T follicular helper cell (primary cell): ENCODE data around the gene GMCL2.
"Not testable (repeated sequence)": the region's sequence is repeated elsewhere in the genome, so short reads cannot be mapped to it uniquely, and the experiment has no call there.

ENCODE experiments used
- DNase-seq: peaks from one replicate; pipeline ENCODE4 v3.0.0-alpha.2; 2020; ENCODE audit warnings: low read depth
- total RNA-seq, 2 experiments: gene quantifications; one replicate each; lab custom pipeline; 2026; lab: John Stamatoyannopoulos, UW

Gene GMCL2, protein sequence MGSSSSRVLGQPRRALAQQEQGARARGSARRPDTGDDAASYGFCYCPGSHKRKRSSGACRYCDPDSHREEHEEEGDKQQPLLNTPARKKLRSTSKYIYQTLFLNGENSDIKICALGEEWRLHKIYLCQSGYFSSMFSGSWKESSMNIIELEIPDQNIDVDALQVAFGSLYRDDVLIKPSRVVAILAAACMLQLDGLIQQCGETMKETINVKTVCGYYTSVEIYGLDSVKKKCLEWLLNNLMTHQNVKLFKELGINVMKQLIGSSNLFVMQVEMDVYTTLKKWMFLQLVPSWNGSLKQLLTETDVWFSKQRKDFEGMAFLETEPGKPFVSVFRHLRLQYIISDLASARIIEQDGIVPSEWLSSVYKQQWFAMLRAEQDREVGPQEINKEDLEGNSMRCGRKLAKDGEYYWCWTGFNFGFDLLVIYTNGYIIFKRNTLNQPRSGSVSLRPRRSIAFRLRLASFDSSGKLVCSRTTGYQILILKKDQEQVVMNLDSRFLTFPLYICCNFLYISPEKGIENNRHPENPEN
- 0 to 0.09 reads per million in 2 experiments for total RNA-seq

DNA sequence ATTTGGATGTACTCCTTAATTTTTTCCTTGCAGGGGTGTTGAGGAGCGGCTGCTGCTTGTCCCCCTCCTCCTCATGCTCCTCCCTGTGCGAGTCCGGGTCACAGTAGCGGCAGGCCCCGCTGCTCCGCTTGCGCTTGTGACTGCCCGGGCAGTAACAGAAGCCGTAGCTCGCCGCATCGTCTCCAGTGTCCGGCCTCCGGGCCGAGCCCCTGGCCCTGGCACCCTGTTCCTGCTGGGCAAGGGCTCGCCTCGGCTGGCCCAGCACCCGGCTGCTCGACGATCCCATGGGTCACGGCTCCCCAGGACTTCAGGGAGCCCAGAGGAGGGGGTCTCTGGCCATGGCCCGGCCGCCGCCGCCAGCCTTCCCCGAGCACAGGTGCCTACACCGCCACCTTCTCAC is at the start of gene GMCL2:
TSS of gene GMCL2 (minus strand) at position 358 of the 400 bp plus-strand sequence. CDS start at position 286, 72 bp downstream.
- DNase-seq = no peak

DNA sequence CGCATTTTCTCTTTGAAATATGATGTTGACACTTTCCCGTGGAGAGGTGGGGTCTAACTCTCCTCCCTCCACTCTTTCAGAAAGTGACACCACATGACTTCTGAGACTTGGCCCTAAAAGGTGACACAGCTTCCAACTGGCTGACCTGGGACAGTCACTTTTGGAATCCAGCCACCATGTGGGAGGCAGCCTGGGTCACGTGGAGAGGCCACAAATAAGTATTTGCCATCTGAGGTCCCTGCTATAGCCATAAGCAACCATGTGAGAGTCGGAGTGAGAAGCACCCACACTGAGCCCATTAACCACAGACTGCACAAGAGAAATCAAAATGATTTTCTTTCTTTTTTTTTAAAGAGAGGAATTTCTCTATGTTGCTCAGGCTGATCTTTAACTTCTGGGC is 49.5 kb upstream of the GMCL2 start:
- no peak for DNase-seq

DNA sequence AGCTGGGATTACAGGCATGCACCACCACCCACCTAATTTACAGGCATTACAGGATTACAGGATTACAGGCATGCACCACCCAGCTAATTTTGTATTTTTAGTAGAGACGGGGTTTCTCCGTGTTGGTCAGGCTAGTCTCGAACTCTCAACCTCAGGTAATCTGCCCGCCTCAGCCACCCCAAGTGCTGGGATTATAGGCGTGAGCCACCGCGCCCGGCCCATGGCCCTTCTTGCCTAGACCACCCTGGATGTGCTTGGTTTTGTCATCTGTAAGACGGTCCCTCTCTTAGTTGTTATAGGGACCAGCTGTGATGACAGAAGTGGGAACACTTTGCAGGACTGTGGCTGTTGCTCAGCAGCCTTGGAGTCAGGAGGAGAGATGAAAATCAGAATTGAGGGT is 49.0 kb upstream of the GMCL2 start:
- no peak for DNase-seq

DNA sequence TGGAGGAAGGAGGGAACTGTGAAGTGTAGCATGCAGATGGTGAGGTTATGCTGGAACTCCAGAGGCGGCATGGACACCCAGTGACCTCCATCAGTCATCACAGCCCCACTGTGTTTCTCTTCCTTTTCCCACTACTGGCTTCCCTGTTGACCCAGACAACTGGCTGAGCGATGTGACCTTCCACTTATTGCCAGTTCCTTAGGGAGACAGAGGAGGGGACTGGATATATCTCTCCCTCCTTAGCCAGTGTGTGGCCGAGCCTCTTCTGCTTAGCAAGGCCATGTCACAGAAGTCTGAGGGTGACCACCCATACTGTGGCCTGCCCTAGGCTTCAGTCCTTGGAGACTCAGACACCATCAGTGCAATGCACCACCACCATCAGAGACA is 48.4 kb upstream of the GMCL2 start:
- no peak for DNase-seq

DNA sequence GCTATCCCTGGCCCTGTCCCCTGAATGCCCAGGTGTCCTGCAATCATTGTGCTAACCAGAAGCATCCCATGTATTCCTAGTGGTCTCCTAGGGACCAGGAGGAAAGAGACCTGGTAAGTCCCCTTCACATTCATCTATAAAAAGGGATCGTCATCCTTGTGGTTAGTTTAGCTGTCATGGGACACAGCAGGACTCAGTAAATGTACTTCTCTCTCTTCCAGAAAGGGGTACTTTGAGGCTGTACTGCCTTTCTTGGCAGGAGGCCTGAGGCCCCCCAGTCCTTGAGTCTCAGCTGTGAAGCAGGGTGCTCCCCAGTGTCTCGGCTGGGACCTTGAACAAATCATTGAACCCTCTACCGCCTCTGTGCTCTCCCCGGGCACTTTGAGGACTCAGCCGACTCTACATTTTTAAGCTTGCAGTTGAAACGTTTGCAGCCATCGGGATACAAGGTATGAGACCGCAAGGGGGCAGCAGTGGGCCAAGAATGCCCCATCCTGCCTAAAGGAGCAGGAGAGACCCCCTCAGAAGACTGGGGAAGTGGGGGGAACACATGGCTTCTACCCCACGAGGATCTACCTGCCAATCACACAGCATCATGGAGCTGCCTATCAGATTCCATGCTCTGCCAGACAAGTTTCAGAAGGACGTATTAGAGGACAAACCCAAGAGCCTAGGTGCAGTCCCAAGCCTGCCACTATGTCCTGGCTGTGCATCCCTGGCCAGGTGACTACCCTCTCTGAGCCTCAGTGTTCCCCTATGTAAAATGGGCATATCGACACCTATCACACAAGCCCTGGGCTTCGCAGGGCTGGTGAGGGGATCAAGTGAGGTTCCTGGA is 47.8 kb upstream of the GMCL2 start:
- peak; percentile 60 for DNase-seq

DNA sequence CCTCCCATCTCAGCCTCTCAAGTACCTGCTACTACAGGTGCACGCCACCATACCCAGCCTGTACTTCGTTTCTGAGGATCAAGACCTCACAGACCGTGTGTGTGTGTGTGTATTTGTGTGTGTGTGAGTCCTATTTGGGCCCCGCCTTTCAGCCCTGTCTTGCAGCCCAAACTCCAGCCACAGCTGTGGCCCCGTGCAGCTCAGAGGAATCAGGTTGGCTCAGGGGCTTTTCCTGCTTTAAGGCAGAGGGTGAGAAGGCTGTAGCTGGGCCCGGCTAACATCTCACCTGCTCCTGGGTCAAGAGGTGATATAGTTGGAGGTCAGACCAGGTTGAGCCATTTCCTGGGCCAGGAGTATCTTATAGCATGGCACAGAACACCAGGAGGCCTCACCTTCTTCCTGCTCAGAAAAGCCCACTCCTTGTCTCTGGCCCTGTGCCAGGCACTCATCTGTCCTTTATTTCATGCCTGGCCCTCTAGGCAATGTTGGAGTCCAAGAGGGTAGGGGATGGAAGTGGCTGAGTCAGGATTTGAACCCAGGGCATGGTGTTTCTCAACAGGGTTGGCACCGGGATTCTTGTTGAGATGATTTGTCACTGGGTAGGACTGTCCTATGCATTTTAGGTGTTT is 47.1 kb upstream of the GMCL2 start:
- no peak for DNase-seq

DNA sequence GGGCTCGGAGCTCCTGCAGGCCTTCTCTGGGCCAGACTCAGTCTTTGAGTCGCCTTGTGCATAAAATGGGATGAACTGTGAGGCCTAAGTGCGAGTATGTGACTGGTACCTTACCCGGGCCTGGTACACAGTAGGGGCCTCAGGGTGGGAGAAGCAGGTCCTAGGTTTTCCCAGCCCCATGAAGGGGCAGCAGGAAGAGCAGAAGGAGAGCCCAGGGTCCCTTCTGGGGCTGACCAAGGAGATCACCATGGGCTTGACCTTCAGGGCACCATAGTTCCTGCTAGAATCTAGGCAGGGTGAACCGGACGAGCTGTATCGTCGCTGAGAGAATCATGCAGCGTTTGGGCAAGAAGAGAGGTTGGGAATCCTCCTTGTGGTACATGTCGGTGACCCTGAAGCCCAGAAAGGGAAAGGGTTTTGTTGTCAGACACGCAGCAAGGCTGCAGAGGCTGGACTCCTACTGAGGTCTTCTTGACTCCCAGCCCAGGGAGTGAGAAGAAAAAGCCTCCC is 45.8 kb upstream of the GMCL2 start:
- DNase-seq = no peak

DNA sequence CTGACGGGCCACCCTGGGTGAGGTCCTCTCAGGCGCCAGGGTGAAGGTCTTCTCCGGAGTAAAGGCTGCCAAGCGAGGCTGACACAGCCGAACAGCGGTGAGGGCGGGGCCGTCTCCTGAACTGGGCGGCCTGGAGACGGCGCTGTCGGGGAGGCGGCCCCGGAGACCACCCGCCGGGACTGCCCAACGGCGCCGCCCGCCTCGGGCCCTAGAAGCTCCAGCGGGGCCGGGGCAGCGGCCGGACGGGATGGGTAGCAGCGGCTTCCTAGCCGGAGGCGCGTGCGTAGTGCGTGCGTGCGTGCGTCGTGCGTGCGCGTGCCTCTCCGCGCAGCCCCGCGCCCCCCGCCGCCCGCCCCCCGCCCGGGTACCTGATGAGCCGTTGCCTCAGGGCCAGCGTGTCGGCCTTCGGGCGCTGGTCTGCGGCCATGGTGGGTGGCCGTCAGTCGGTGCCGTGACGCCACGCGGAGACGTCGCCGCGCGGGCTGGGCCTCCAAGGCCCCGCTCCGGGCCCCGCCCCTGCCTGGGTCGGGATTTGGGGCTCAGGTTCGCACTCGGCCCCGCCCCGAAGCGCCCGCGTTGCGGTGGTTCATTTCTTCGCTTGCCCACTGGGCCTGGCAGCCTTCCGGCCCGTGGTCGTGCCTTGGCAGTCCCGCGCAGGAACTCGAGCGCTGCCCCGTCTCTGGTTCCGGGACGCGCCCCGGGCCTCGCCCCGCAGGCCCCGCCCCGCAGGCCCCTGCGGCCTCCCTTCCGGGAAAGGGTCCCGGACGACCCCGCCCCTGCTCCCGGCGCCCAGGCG is 45.2 kb upstream of the GMCL2 start, which contains the start of gene PHYKPL:
TSS of gene PHYKPL (minus strand) at position 679 of the 796 bp plus-strand sequence. CDS start at position 427, 252 bp downstream.
- DNase-seq = peak; percentile 37

DNA sequence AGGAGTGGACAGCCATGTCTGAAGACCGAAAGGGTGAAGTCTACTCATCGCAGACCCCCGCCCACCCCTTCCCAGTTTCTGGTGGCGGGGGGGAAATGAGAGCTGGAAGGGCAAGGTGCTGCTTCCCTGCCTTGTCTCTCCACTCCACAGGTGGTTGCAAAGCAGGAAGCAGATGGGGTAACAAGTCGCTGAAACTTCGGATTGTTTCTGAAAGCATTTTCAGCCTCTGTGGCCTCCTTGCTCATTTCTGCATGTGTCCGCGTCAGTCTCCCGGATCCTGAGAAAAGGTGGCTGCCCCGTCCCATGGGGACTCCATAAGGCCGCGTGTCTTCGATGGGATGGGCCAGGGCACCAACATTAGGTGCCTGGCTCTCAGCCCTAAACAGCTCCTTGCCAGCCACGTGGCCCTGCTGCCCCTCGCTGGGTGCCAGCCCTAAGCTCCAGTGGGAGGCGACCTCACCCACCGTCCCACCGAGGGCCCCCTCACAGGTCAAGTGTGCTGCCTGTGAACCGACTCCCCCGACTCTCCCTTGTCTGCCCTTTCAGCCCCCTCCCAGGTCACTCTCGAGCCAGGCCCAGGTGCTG is 44.5 kb upstream of the GMCL2 start:
- no peak for DNase-seq

DNA sequence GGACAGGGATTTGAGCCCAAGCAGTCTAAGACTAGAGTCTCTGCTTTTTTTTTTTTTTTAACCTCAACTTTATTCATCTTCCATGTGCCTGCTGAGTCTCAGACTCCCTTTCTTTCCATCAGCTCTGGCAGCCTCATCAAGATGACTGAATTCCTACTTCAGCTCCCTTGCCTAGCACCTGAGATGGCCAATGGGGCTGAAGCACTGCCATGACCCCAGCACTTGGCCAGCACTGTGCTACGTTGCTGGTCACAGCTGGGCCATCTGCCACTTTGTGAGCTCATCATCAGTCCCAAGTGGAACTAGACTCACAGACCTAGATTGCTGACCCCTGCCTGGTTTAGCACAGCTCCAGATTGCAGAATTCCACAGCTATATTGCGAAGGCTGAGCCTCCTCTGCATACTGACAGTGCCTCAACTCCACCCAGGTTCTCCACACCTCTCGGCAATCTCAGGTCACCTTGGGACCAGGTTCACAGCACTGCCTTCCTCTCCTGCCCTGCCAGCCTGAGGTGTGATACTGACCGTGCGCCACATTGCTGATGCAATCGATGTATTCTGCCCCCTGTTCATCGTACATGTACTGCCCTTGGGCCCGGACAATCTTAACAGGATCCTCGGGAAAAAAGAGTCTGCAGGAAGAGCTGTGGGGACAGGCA is 43.8 kb upstream of the GMCL2 start:
- DNase-seq = no peak

DNA sequence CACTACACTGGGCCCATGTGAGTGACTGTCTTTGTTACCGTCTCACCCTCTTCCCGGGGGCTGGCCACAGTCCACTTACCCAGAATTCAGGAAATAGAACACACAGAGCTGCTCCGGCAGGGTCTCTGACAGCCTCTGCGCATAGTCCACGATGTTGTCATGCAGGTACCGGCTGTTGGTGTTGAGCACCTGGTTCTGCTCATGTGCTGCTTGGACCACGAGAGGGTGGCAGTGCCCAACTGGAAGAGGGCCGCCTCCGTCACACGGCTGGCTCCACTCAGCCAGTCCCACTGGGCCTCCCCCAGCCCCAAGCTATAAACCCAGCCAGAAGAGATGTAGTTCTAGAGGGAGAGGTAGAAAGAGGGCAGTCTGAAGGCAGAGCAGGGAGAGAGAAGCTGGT is 42.7 kb upstream of the GMCL2 start:
- no peak for DNase-seq

DNA sequence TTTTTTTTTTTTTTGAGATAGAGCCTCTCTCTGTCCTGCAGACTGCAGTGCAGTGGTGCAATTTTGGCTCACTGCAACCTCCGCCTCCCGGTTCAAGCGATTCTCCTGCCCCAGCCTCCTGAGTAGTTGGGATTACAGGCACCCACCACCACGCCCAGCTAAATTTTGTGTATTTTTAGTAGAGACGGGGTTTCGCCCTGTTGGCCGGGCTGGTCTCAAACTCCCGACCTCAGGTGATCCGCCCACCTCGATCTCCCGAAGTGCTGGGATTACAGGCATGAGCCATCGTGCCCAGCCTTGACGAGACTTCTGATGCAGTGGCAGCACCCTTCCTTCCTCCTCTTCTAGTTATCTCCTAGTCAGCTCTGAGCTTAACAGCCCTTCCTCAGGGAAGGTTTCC is 41.9 kb upstream of the GMCL2 start:
- not testable (repeated sequence) for DNase-seq

DNA sequence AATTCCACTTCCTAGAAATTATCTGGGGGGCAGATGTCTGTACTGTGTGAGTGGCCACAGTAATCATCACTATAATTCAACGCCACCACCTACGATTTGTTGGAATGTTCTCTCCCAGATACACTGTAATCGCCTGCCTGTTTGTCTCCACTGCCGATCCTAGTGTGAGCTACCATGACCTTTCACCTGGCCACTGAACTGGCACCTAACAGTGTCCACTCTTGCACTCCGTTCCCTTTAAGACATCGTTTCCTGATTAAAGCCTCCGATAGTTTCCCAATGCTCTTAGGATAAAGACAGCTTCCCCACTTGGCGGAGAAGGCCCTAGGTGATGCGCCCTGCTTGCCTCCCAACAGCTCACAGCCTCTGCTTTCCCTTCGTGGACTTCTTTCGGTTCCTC is 41.4 kb upstream of the GMCL2 start:
- DNase-seq = no peak

DNA sequence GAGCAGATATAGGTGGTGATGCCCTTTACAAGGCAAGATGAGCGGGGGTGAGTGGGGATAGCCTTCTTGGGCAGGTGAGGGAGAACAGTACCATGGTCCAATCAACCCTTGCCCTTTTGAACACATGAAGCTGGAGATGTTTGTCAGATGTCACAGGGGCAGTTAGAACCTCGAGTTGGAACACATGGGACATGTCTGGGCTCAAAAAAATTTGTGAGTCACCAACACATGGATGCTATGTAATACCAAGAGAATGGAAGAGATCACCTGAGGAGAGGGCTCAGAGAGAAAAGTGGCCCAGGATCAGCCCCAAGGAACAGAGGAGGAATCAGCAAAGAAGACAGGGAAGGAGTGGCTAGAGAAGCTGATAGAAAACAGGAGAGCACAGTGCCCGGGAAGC is 40.8 kb upstream of the GMCL2 start:
- no peak for DNase-seq

DNA sequence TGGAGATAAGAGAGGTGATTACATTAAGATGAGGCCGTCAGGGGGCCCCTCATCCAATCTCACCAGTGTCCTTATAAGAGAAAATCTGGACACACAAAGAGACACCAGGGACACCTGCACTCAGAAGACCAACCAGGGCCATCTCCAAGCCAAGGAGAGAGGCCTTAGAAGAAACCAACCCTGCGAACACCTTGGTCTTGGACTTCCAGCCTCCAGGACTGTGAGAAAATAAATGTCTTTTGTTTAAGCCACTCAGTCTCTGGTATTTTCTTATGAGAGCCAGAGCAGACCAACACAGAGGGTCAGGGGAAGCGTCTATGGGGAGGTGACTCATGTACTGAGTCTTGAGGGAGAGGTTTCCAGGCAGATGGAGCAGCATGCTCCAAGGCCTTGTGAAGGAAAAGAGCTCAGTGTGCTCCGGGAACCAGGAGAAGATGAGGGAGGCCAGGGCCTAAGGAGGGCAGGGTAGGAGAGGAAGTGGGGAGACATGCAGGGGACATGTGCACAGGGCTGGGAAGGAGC is 40.0 kb upstream of the GMCL2 start:
- no peak for DNase-seq

DNA sequence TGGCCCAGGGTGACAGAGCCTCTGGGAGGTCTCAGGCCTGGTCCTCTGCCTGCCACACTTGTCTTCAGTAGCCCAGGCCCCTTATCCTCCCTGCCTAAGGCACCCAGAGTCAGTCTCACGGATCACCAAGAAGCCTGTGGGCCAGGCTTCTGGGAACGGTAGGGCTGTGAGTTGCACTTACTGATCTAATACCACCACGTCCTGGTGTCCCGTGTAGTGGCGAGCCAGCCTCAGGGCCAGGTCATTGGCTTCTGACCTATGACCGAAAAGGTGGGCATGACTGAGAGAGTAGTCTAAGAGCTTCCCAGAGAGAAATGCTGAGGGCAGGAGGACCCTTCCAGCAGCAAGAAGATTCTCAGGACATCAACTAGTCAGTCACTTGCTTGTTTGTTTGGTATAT is 38.0 kb upstream of the GMCL2 start:
- DNase-seq = no peak

DNA sequence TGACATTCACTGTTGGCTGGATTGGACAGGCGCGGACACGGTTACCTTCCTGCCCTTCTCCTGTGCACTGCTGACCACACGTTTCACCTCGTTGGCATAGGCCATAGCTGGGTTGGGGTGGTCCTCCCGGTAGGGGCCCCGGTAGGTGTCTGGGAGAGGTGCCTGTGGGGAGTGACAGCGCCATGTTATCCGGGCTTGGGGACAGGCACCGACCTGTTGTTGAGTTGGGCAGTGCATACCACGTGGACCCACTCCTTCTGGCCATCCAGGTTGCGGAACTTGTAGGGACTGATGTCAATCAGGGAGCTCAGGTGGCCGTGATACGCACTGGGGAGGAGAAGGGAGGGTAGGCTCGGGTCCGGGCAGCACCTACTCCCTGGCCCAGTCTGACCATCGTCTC is 37.2 kb upstream of the GMCL2 start:
- no peak for DNase-seq

DNA sequence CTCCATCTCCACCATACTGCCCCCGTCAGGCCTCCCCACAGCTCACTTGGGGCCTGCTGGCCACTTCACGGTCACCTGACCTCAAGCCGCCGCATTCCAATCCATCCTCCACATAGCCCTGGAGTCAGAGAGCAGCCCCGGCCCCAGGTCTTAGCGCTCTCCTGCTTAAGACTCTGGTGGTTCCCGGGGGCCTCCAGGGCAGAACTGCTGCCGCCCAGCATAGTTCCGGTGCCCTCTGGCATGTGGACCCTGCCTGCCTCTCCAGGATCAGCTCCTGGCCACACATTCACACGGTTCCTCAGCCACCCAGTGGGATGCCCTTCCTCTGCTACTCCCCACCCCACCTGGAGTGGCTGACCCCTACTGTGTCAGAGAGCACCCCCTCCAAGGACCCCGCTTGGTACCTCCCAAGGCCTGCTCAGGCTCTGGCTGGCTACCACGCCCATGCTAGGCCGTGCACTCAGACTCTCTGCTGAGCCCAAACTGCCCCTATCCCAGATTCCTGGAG is 36.7 kb upstream of the GMCL2 start:
- no peak for DNase-seq

DNA sequence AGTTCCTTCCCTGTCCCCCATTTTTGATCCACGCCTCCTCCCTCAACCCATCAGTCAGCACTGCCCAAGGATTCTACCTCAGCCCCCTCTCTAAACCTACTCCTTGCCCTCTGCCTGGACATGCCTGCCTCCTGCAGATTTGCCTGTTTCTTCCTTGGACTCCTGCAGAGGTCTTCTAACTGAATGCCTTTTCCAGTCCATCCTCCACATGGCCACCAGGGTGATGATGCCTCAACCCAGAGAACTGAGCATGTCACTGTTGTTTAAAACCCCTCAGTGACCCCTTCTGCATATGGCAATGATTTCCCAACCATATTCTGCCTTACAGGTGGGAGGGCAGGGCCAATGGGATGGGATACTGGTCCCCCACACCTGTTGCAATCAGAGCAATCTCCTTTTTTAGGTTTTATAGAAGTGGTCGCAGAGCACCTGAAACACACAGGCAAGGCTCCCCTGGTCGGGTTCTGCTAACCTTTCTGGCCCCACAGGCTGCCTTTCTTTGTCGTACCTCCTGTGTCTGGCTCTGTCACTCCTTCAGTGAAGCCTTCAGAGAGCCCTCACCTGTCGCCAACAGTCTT is 36.1 kb upstream of the GMCL2 start:
- no peak for DNase-seq
